H1 (cell line): ENCODE measurements around the gene ARL8A. TPM values are rescaled to one million over a fixed set of nuclear protein-coding genes. Genes with fewer than 3 reads are reported as not detected.

Experiments used
- CTCF ChIA-PET: fragments of 300-600 bp; sonication (Branson Sonifier 250); formaldehyde crosslinking; loops from one replicate; lab custom pipeline; 2021; ENCODE audit not compliant: partially characterized antibody; lab: Charles Lee
- POLR2A ChIA-PET: fragments of 300-600 bp; sonication (Branson Sonifier 250); formaldehyde crosslinking; loops from one replicate; lab custom pipeline; 2021; ENCODE audit warnings: inconsistent platforms; ENCODE audit not compliant: partially characterized antibody; lab: Charles Lee
- DNase-seq, 2 experiments: peaks; one replicate each; pipeline versions ENCODE4 v3.0.0 to v3.0.0-alpha.2; 2010 to 2022; ENCODE audit warnings: low spot score in 2 of 2, low read depth in 1 of 2, mixed read lengths in 1 of 2
- FAIRE-seq: peaks from 2 replicates; lab custom pipeline; 2011; peaks lifted over from hg19 to GRCh38; lab: Jason Lieb, UNC
- H2AFZ ChIP-seq: 2 replicates; pipeline ENCODE4 v1.8.1; 2012; ENCODE audit warnings: low read length, inconsistent platforms
- H2AK5ac ChIP-seq: 2 replicates; pipeline ENCODE4 v1.6.1; 2013; ENCODE audit warnings: low read depth, low read length
- H2BK120ac ChIP-seq: replicated peaks from 2 replicates; pipeline ENCODE3; 2013; ENCODE audit warnings: low read depth, low read length, inconsistent platforms
- H2BK12ac ChIP-seq: 2 replicates; pipeline ENCODE4 v1.6.1; 2013; ENCODE audit warnings: low read depth, low read length
- H2BK15ac ChIP-seq: 2 replicates; pipeline ENCODE4 v1.6.1; 2013; ENCODE audit warnings: low read length
- H2BK20ac ChIP-seq: 2 replicates; pipeline ENCODE4 v1.6.1; 2013; ENCODE audit warnings: low read length
- H2BK5ac ChIP-seq: 2 replicates; pipeline ENCODE4 v1.6.1; 2013; ENCODE audit warnings: low read depth, low read length
- H3K14ac ChIP-seq: 2 replicates; pipeline ENCODE4 v1.6.1; 2013; ENCODE audit warnings: inconsistent platforms; ENCODE audit not compliant: insufficient read length
- H3K18ac ChIP-seq: 2 replicates; pipeline ENCODE4 v1.6.1; 2013; ENCODE audit warnings: low read length; ENCODE audit errors: extremely low read depth
- H3K23ac ChIP-seq: 2 replicates; pipeline ENCODE4 v1.6.1; 2013; ENCODE audit warnings: inconsistent platforms; ENCODE audit not compliant: insufficient read length
- H3K23me2 ChIP-seq: 2 replicates; pipeline ENCODE4 v1.6.1; 2013; ENCODE audit warnings: low read depth, low read length
- H3K27ac ChIP-seq: 2 replicates; pipeline ENCODE4 v1.6.1; 2011; ENCODE audit warnings: low read depth, low read length, inconsistent platforms
- H3K27me3 ChIP-seq, 4 experiments: replicated peaks in 1 of 4; 1 replicate in 1 of 4; 2 replicates in 3 of 4; pipeline versions ENCODE4 v1.6.1 to v1.8.1; 2011 to 2013; ENCODE audit warnings: low read length in 3 of 4, mild to moderate bottlenecking in 3 of 4, inconsistent platforms in 2 of 4, mixed read lengths in 2 of 4, moderate library complexity in 1 of 4; ENCODE audit not compliant: control insufficient read depth in 3 of 4, insufficient read depth in 3 of 4; ENCODE audit errors: extremely low read depth in 1 of 4
- H3K36me3 ChIP-seq, 4 experiments: 2 replicates each; pipeline versions ENCODE4 v1.6.1 to v1.8.1; 2011 to 2013; ENCODE audit warnings: mild to moderate bottlenecking in 4 of 4, low read length in 3 of 4, moderate library complexity in 2 of 4, control low read depth in 1 of 4, inconsistent platforms in 1 of 4; ENCODE audit not compliant: insufficient read depth in 4 of 4, control insufficient read depth in 2 of 4
- H3K4ac ChIP-seq: replicated peaks from 2 replicates; pipeline ENCODE3; 2013; ENCODE audit warnings: low read length, low read depth, mixed read lengths, inconsistent platforms; ENCODE audit not compliant: insufficient read length
- H3K4me1 ChIP-seq, 4 experiments: replicated peaks in 1 of 4; 1 replicate in 1 of 4; 2 replicates in 3 of 4; pipeline versions ENCODE4 v1.6.1 to v1.8.1; 2011 to 2013; ENCODE audit warnings: low read length in 3 of 4, inconsistent platforms in 2 of 4, mixed read lengths in 1 of 4; ENCODE audit not compliant: insufficient read depth in 4 of 4, control insufficient read depth in 3 of 4
- H3K4me2 ChIP-seq, 2 experiments: 2 replicates each; pipeline versions ENCODE4 v1.6.1 to v1.8.1; 2011 to 2013; ENCODE audit warnings: low read depth in 2 of 2, low read length in 2 of 2, control low read depth in 1 of 2, inconsistent platforms in 1 of 2, mild to moderate bottlenecking in 1 of 2; ENCODE audit not compliant: insufficient read depth in 1 of 2
- H3K4me3 ChIP-seq, 4 experiments: fragments of 200-600, 300-600 bp in 1 of 4; sonication (generic), shearing (Covaris generic), sonication (Bioruptor Twin) in 1 of 4; 2 replicates each; pipeline versions ENCODE4 v1.5.1 to v1.8.1; 2011 to 2016; ENCODE audit warnings: low read length in 4 of 4, low read depth in 3 of 4, control low read depth in 2 of 4, inconsistent platforms in 2 of 4, mild to moderate bottlenecking in 2 of 4, mixed read lengths in 1 of 4, moderate library complexity in 1 of 4; ENCODE audit not compliant: insufficient read depth in 2 of 4; ENCODE audit errors: extremely low read depth in 1 of 4
- H3K56ac ChIP-seq: replicated peaks from 2 replicates; pipeline ENCODE3; 2013; ENCODE audit warnings: low read depth, mild to moderate bottlenecking, mixed read lengths, low read length, inconsistent platforms; ENCODE audit not compliant: insufficient read length
- H3K79me1 ChIP-seq: 2 replicates; pipeline ENCODE4 v1.6.1; 2013; ENCODE audit warnings: low read depth, low read length, control low read depth
- H3K79me2 ChIP-seq, 2 experiments: 2 replicates each; pipeline versions ENCODE4 v1.6.1 to v1.8.1; 2012 to 2013; ENCODE audit warnings: low read length in 2 of 2, mild to moderate bottlenecking in 2 of 2, inconsistent platforms in 1 of 2; ENCODE audit not compliant: insufficient read depth in 2 of 2, control insufficient read depth in 1 of 2
- H3K9ac ChIP-seq, 4 experiments: replicated peaks in 1 of 4; 1 replicate in 1 of 4; 2 replicates in 3 of 4; pipeline versions ENCODE4 v1.6.1 to v1.8.1; 2011 to 2013; ENCODE audit warnings: low read depth in 3 of 4, low read length in 3 of 4, control low read depth in 2 of 4, mild to moderate bottlenecking in 2 of 4, moderate library complexity in 2 of 4, inconsistent platforms in 1 of 4; ENCODE audit errors: extremely low read depth in 1 of 4
- H3K9me3 ChIP-seq, 2 experiments: 2 replicates each; pipeline versions ENCODE4 v1.6.1 to v1.8.1; 2012 to 2013; ENCODE audit warnings: mild to moderate bottlenecking in 2 of 2, moderate library complexity in 2 of 2, control low read depth in 1 of 2, inconsistent platforms in 1 of 2, low read depth in 1 of 2, low read length in 1 of 2, mixed read lengths in 1 of 2; ENCODE audit not compliant: insufficient read depth in 2 of 2
- H4K20me1 ChIP-seq, 2 experiments: replicated peaks in 1 of 2; 2 replicates each; pipeline versions ENCODE3 to v1.8.1; 2011 to 2013; ENCODE audit warnings: inconsistent platforms in 2 of 2, low read length in 2 of 2, mild to moderate bottlenecking in 1 of 2; ENCODE audit not compliant: insufficient read depth in 2 of 2, control insufficient read depth in 1 of 2
- H4K5ac ChIP-seq: 2 replicates; pipeline ENCODE4 v1.6.1; 2013; ENCODE audit warnings: low read length, low read depth, mixed read lengths, inconsistent platforms; ENCODE audit not compliant: insufficient read length
- H4K8ac ChIP-seq: 2 replicates; pipeline ENCODE4 v1.8.0; 2013; ENCODE audit warnings: mild to moderate bottlenecking, moderate library complexity, low read length, inconsistent platforms; ENCODE audit not compliant: insufficient read depth; ENCODE audit errors: extremely low read depth
- H4K91ac ChIP-seq: replicated peaks from 2 replicates; pipeline ENCODE3; 2013; ENCODE audit warnings: low read length, mixed read lengths, inconsistent platforms; ENCODE audit not compliant: insufficient read length
- ATF3 ChIP-seq: IDR thresholded peaks from 2 replicates; pipeline ENCODE4 v1.6.1; 2011; ENCODE audit warnings: low read depth, mild to moderate bottlenecking, low read length; ENCODE audit not compliant: insufficient read depth
- BCL11A ChIP-seq, 2 experiments: IDR thresholded peaks; one replicate each; pipeline ENCODE4 v1.6.1; 2011; ENCODE audit warnings: low read depth in 2 of 2, low read length in 2 of 2, mild to moderate bottlenecking in 2 of 2
- CHD1 ChIP-seq: IDR thresholded peaks from 2 replicates; pipeline ENCODE4 v1.6.1; 2012; ENCODE audit warnings: low read depth, low read length, improper control_type of control experiment
- CREB1 ChIP-seq: IDR thresholded peaks from 2 replicates; pipeline ENCODE4 v1.6.1; 2012; ENCODE audit warnings: inconsistent platforms
- CTBP2 ChIP-seq: IDR thresholded peaks from 2 replicates; pipeline ENCODE4 v1.7.0; 2011; ENCODE audit warnings: borderline replicate concordance, mild to moderate bottlenecking, moderate library complexity, mixed read lengths, low read length; ENCODE audit not compliant: insufficient read depth, insufficient read length
- EZH2 ChIP-seq: fragments of 200-600 bp; sonication (generic); IDR thresholded peaks from 2 replicates; pipeline ENCODE4 v1.7.1; 2012; ENCODE audit warnings: low read depth, mild to moderate bottlenecking, moderate library complexity, low read length, inconsistent platforms; ENCODE audit not compliant: severe bottlenecking
- HDAC2 ChIP-seq, 2 experiments: fragments of 300-600 bp in 1 of 2; sonication (generic) in 1 of 2; IDR thresholded peaks; 2 replicates each; pipeline ENCODE4 v1.6.1; 2011 to 2012; ENCODE audit warnings: low read depth in 2 of 2, low read length in 2 of 2, mild to moderate bottlenecking in 2 of 2, moderate library complexity in 2 of 2, borderline replicate concordance in 1 of 2, inconsistent platforms in 1 of 2
- HDAC6 ChIP-seq: IDR thresholded peaks from one replicate; pipeline ENCODE4 v1.7.1; 2012; ENCODE audit warnings: low read depth, mild to moderate bottlenecking, inconsistent platforms, low read length, moderate library complexity
- JUN ChIP-seq: IDR thresholded peaks from 2 replicates; pipeline ENCODE4 v1.6.1; 2011; ENCODE audit warnings: low read depth, mild to moderate bottlenecking, improper control_type of control experiment, low read length
- NRF1 ChIP-seq: IDR thresholded peaks from 2 replicates; pipeline ENCODE4 v1.6.1; 2011; ENCODE audit warnings: mild to moderate bottlenecking, low read depth, low read length, improper control_type of control experiment
- PHF8 ChIP-seq: fragments of 200-600 bp; sonication (generic); conservative IDR thresholded peaks from 2 replicates; pipeline ENCODE4 v1.7.1; 2012; ENCODE audit warnings: low read depth, mild to moderate bottlenecking, inconsistent platforms, low read length, moderate library complexity
- SIRT6 ChIP-seq: IDR thresholded peaks from one replicate; pipeline ENCODE4 v1.7.1; 2012; ENCODE audit warnings: low read length, inconsistent platforms
- TCF12 ChIP-seq: IDR thresholded peaks from 2 replicates; pipeline ENCODE4 v1.6.1; 2011; ENCODE audit warnings: low read depth, mild to moderate bottlenecking, low read length
- ZNF274 ChIP-seq: IDR thresholded peaks from 2 replicates; pipeline ENCODE4 v1.7.0; 2012; ENCODE audit warnings: low read length, borderline replicate concordance; ENCODE audit errors: extremely low read depth
- WGBS, 2 experiments: shearing (Covaris generic) in 1 of 2; methylation state at CpG; one replicate each; pipeline versions ENCODE4 v1.1.6 to v1.1.7; 2013 to 2015; ENCODE audit warnings: low lambda C conversion rate in 2 of 2, mixed read lengths in 2 of 2, inconsistent platforms in 1 of 2, low coverage in 1 of 2, missing lambda C conversion rate in 1 of 2; ENCODE audit not compliant: insufficient replicate concordance in 2 of 2, insufficient coverage in 1 of 2, insufficient read length in 1 of 2; ENCODE audit errors: extremely low coverage in 1 of 2, missing lambda C conversion rate in 1 of 2; 5-methylcytosine and 5-hydroxymethylcytosine counted together
- polyA plus RNA-seq, 7 experiments: library from polyadenylated mRNA; depleted of rRNA in 3 of 7; stranded (reverse) in 5 of 7; unstranded in 2 of 7; fragments of >200 nt in 5 of 7; fragments of 200-250 nt in 2 of 7; gene quantifications; 1 replicate in 5 of 7; 2 replicates in 1 of 7; 4 replicates in 1 of 7; pipeline versions ENCODE4 v1.2.1 to v1.2.3, GENCODE V29; 2011 to 2013; ENCODE audit warnings: missing spikeins in 2 of 7, mixed read lengths in 2 of 7
- total RNA-seq: library from RNA; stranded (reverse); fragmentation: NEBNext Ultra II Directional; extraction: Animal tissue kit (Norgen Biotek cat#: 25700); gene quantifications from 2 replicates; pipeline ENCODE4 v1.2.1, GENCODE V29; 2021

The ARL8A gene
- total and polyA plus RNA-seq, 2 of the 8 experiments (the other 6 are each of a cell fraction or from before 2014, with no cell fraction given): 40.3 to 58.7 TPM

- H3K4me2 ChIP-seq: no peak overlapping the region
- H3K4me3 ChIP-seq: no peak overlapping the region
- H2BK120ac ChIP-seq: no peak overlapping the region
- H3K4ac ChIP-seq: no peak overlapping the region
- ChIA-PET CTCF (interaction anchor here (0.8 to 10.1 kb wide), 4 partner anchors 9 to 15 kb away, joined by 3 to 77 read pairs (median 4); no protein-coding TSS in a partner anchor), POLR2A (interaction anchor here (0.8 kb wide), 1 partner anchor 26 kb away, joined by 3 read pairs; the partner anchor contains the start of gene ARL8A)
- no peaks in the 10 kb centered on the region for H3K79me1 ChIP-seq
- DNase-seq (no peak), FAIRE-seq (no peak)
- no peak overlapping the region for H3K56ac ChIP-seq
- no peaks in the 10 kb centered on the region for H3K36me3 ChIP-seq
- no peak for TF ChIP-seq CTBP2
- no peak for TF ChIP-seq BCL11A (IDR thresholded peaks at IDR 0.05; ENCODE audit: low read depth in 2 of 2, low read length in 2 of 2)
- TF ChIP-seq CHD1: no peak
- no peak for TF ChIP-seq ATF3
- no peak for TF ChIP-seq JUN
- TF ChIP-seq SIRT6: no peak
- TF ChIP-seq TCF12: no peak
- no peak for TF ChIP-seq NRF1
- no peak for TF ChIP-seq PHF8
- TF ChIP-seq HDAC2 (IDR thresholded peaks at IDR 0.05; ENCODE audit: borderline replicate concordance in 1 of 2, low read depth in 2 of 2, low read length in 2 of 2): no peak
- TF ChIP-seq EZH2: no peak
- no peak for TF ChIP-seq CREB1
- TF ChIP-seq HDAC6: no peak
- TF ChIP-seq ZNF274: no peak
- H3K4me1 ChIP-seq: peaks cover 0 to 5% (median 0%) of the 10 kb centered on the region in 4 experiments; a peak in 2 of 7 replicates
- no peaks in the 10 kb centered on the region for H4K20me1 ChIP-seq
- WGBS, 2 experiments: 88% methylated on average over 6 of the region's 6 CpGs; no CpG with 5 or more reads in 1 of the 2 experiments
- H2AFZ ChIP-seq: no peak overlapping the region
- no peak overlapping the region for H2BK20ac ChIP-seq
- no peaks in the 10 kb centered on the region for H3K9me3 ChIP-seq
- no peak overlapping the region for H2AK5ac ChIP-seq
- H3K79me2 ChIP-seq: no peaks in the 10 kb centered on the region
- H3K14ac ChIP-seq: no peak overlapping the region
- no peak overlapping the region for H4K5ac ChIP-seq
- no peak overlapping the region for H3K27ac ChIP-seq
- no peak overlapping the region for H3K18ac ChIP-seq
- H2BK15ac ChIP-seq: no peak overlapping the region
- H4K91ac ChIP-seq: no peak overlapping the region
- no peaks in the 10 kb centered on the region for H3K23me2 ChIP-seq
- H3K23ac ChIP-seq: no peak overlapping the region
- H2BK12ac ChIP-seq: no peak overlapping the region
- no peak overlapping the region for H4K8ac ChIP-seq
- no peak overlapping the region for H3K9ac ChIP-seq
- H2BK5ac ChIP-seq: no peak overlapping the region
- H3K27me3 ChIP-seq: no peaks in the 10 kb centered on the region
These were observed 26.2 kb upstream of the ARL8A start for GRCh38 chr1:202170726-202171125.
